GM18867 (cell line): ENCODE results near the gene KISS1.

Experiments used
- ATAC-seq: cut with Tn5 transposase; IDR thresholded peaks from one replicate; pipeline ENCODE4 v1.9.1; 2021; ENCODE audit warnings: mild to moderate bottlenecking, moderate library complexity; ENCODE audit not compliant: unreplicated experiment

KISS1 gene

DNA sequence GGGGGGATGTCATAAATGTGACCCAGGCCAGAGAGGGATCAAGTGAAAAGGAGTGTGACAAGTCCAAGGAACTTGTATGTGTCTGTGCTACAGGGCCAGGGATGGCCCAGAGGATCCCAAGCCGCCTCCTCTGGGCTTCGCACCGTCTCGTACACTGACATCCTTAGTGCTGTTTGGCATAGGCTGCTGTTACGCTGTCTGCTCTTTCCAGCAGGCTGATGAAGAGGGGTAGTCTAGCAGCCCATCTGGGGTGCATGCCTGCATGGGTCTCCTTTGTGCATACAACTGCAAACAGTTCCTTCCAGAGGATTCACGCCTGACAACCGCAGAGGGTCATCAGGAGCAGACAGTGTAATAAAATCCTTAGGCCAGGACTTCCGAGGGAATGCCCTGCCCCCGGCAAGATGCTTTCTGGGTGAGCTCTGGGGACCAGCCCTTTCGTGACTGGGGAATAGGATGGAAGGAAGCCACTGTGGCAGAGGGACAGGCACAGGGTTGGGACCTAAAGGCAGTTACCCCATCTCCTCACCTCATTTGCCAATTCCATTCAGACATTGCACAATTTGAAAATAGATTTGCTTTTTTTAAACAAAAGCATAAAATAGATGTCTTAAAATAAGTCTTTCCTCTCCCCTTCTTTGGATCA lies 23.8 kb upstream of the KISS1 start:
- no peak for ATAC-seq

- no peak for ATAC-seq
Measured at GRCh38 chr1:204218552-204218951, 22.3 kb upstream of the KISS1 start.

GRCh38 chr1:204217648-204218000 lies 21.3 kb upstream of the KISS1 start:
- ATAC-seq: no peak

GRCh38 chr1:204216880-204217647 lies 20.8 kb upstream of the KISS1 start:
- no peak for ATAC-seq

DNA sequence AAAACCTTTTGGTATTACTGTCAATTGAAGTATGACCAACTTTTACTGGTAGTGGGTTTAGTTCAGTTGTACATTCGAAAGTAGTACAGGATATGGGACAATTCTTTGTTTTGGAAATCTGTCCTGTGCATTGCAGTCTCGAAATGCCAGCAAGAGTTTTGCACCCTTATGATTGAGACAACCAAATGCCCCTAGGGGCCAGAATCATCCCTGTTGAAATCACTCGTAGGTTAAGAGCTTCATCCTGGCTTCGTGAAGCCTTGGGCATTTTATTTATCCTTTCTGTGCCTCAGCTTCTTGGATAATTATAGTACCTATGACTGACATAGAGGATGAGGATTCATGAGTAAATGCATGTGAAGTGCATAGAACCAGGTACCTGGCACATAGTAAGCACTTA lies 19.9 kb upstream of the KISS1 start:
- ATAC-seq: no peak

GRCh38 chr1:204213668-204214662 lies 17.7 kb upstream of the KISS1 start, which contains the start of gene GOLT1A:
Gene GOLT1A (minus strand): TSS chr1:204213988. CDS start chr1:204213906, 82 bp downstream.
- ATAC-seq: peak; percentile 47

DNA sequence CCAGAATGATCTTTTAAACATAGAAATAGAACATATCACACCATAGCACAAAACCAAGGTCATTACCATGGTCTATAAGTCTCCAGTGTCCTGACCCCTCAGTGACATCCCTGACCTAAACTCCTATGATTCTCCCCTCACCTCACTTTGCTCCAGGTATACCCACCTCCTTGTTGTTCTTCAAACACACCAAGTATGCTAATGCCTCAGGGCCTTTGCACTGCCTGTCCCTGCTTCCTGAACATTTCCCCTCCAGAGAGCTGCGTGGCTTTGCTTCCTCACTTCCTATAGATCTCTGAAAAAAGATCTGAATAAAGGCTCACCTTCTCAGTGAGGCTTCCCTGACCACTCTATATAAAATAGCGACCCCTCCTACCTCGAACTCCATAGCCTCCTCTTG lies 16.4 kb upstream of the KISS1 start:
- ATAC-seq: no peak

DNA sequence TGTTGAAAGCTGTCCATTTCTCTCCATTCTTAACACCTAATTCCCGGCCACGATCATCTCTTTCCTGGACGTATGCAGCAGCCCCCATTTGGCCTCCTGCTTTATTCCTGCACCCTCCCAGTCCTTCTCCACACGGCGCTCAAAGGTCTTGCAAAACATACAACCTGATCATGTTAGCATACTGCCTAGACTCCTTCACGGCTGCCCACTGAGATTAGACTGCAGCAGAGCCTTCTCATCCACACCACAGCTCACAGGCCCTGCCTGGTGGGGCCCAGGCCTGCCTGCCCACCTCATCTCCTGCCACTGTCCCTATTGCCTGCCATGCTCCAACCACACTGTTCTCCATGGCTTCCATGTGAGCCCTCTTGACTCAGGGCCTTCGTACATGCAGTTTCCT lies 14.8 kb upstream of the KISS1 start:
- ATAC-seq: no peak

DNA sequence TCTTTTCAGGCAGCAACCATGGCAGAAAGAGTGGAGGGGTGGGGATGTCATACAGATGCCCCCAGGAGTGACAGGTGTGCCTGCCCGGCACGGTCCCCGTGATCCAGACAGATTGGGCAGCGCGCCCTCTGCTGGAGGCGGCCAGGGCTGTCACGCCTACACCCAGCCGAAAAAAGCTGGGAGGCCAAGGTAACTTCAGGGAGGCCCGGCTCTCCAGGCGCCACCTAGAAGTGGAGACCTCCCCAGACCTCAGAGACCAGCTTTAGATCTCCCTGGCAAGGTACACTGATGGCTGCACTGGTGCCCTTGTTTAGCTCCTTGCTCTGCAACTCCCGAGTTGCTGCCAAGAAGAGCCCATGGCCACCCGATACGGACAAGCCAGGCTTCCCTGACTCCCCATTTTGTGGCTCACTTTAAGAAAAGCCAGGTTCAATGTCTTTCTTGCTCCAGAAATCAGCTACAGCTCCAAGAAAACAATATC lies 10.9 kb upstream of the KISS1 start:
- ATAC-seq: no peak

- no peak for ATAC-seq
Measured at GRCh38 chr1:204206121-204206520, 9.8 kb upstream of the KISS1 start.

DNA sequence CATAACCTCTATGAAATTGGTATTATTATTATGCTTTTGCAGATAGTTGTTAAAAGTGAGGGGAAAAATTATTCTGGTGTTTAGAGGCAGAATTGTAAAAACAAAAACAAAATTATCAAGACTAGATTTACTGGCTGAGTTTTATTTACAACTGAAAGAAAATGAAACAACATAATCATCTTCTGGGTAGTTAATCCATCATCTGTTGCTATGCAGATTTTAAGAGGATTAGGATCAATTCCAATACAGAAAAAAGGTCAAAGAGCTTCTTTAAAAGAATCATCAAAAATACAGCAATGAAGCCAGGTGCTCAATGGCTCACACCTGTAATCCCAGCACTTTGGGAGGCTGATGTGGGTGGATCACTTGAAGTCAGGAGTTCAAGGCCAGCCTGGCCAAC lies 9.2 kb upstream of the KISS1 start:
- no peak for ATAC-seq

GRCh38 chr1:204204944-204205343 lies 8.7 kb upstream of the KISS1 start:
- ATAC-seq: no peak

DNA sequence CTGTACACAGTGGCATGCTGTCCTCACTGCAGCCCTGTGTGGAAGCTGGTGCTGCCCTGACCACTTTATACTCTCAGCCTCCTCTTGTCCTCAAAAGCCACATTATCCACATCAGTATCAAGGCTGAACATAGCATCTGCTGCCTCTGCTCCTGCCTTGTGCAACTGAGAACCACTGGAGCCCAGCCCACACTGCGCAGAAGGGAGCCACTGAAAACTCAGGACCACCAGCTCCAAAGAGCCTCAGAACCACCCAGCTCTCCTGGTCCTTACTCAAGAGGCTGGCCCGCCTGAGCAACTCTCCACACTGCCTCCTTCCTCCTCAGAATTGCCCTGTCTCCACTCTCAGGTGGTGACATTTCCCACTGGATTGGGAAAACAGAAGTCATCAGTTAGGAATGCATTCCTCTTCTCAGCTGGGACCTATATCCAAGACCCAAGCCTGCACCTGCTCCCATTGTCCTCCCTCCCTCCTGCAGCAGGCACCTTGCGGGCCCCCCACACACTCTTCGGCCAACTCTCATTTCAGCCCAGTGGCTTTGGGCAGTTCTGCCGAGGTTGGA lies 7.0 kb upstream of the KISS1 start:
- ATAC-seq: no peak

GRCh38 chr1:204202481-204202880 lies 6.2 kb upstream of the KISS1 start:
- ATAC-seq: no peak

DNA sequence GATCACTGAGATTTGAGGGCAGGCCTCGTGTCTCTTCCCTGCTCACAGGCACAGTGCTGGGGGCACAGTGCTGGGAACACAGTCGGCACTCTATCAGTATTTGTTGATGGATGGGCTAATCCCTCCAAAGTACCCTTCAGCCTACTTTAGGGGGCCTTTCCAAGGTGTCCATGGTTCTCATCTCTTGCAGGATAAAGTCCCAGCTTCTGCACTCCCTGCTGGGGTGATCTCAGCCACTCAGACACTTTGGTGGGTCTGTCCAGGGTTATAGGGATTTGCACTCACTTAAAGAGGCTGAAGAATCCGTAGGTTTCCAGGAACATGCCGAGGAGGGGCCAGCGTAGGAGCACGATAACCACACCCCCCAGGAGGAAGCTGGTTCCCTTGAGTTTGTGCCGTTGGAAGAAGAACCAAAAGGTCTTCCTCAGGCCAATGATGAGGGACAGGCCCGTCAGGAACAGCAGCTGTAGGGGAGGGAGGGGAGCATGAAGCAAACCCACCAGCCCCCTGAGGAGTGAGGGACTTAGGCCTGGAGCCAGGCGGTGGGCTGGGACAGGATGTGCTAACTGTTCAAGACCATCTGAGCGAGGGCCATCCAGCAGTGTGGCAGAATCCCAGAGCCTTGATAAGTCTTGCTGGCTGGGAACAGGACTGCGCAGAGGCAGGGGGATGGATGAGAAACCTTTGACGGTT lies 5.2 kb upstream of the KISS1 start:
- no peak for ATAC-seq

DNA sequence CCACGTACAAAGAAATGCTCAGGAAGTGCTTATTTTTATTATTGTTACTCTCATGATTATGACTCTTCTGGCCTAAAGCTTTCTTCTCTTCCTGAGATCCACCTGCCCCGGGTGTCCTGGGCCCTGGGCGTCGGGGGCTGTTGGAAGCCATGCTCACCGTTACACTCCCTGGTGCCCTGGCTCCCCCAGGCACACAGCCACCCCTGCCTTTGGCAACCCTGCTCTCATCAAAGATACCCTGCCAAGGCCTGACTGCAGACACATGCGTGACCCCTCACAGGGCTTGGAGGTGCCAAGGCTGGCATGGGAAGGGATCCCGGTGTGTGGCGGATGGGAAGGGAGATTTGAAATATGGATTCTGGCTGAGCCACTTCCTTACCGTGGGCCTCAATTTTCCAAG lies 3.3 kb upstream of the KISS1 start:
- no peak for ATAC-seq

DNA sequence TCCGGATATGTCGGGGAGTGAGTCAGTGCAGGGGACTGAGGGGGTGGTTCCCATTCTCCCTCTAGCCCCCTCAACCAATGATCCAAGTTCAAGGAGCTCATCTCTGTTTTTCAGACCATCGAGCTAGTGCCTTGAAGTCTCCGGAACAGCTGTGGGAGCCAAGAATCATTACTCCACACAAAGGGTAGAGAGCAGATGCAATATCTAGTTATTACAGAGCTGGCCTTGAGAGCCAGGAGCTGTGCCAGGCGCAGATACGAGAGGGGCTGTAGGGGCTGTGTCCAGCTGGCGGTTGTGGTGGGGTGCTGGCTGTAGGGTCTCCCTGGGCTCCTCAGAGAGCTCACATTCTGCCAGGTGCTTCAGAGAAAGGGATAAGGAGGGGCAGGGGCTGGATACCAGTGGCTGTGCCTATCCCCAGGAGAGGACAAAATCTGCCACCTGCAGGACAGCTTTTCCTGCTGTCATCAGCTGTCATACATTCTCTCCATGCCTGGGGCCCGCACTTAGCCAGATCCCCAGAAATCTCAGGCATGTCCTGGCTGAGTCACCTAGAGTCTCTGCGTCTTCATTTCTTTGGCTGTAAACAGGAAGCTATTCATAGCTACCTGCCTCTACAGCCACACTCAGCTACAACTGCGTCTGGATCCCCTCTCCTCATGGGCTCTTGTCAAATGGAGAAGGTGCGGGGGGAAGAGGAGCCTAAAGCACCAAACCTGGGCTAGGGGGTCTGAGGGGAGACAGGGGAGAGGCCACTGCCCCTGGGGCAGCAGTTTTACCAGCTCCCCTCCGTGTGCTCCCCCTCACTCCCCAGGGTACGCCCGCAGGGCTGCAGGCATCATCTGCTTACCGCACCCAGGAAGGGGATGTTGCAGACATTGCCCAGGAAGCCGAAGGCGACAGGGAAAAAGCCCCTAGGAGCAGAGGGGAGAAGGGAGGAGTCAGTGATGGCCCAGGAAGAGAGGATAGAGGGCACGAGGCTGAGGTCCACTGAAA lies 2.4 kb upstream of the KISS1 start:
- ATAC-seq: no peak

- no peak for ATAC-seq
Measured at GRCh38 chr1:204197068-204197467, 777 bp upstream of the KISS1 start.

DNA sequence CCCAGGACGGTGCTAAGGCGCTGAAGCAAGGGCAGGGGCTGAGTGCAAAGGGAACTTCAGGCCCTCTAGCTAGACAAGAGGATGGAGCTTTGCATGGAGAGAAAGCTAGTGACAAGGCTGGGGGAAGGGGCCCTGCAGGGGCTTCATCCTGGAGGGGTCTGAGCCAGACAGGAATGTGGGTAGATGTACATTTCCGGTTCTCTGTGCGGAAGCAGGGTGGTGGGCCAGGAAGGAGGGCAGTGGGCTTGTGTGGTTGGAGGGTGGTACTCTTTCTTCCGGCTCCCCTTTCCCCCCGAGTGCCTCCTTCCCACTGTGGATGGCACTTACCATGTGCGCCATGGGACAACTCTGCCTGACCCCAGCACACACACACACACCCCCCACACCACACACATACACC lies 1.5 kb downstream of the KISS1 start:
- no peak for ATAC-seq
